H1 (cell line): ENCODE measurements around the gene KLF13. TPM values are rescaled to one million over a fixed set of nuclear protein-coding genes. Genes with fewer than 3 reads are reported as not detected.

Source experiments
- CTCF ChIA-PET: fragments of 300-600 bp; sonication (Branson Sonifier 250); formaldehyde crosslinking; loops from one replicate; lab custom pipeline; 2021; ENCODE audit not compliant: partially characterized antibody; lab: Charles Lee
- POLR2A ChIA-PET: fragments of 300-600 bp; sonication (Branson Sonifier 250); formaldehyde crosslinking; loops from one replicate; lab custom pipeline; 2021; ENCODE audit warnings: inconsistent platforms; ENCODE audit not compliant: partially characterized antibody; lab: Charles Lee
- DNase-seq, 2 experiments: peaks; one replicate each; pipeline versions ENCODE4 v3.0.0 to v3.0.0-alpha.2; 2010 to 2022; ENCODE audit warnings: low spot score in 2 of 2, low read depth in 1 of 2, mixed read lengths in 1 of 2
- FAIRE-seq: peaks from 2 replicates; lab custom pipeline; 2011; peaks lifted over from hg19 to GRCh38; lab: Jason Lieb, UNC
- H2AFZ ChIP-seq: 2 replicates; pipeline ENCODE4 v1.8.1; 2012; ENCODE audit warnings: low read length, inconsistent platforms
- H2AK5ac ChIP-seq: 2 replicates; pipeline ENCODE4 v1.6.1; 2013; ENCODE audit warnings: low read depth, low read length
- H2BK120ac ChIP-seq: replicated peaks from 2 replicates; pipeline ENCODE3; 2013; ENCODE audit warnings: low read depth, low read length, inconsistent platforms
- H2BK12ac ChIP-seq: 2 replicates; pipeline ENCODE4 v1.6.1; 2013; ENCODE audit warnings: low read depth, low read length
- H2BK15ac ChIP-seq: 2 replicates; pipeline ENCODE4 v1.6.1; 2013; ENCODE audit warnings: low read length
- H2BK20ac ChIP-seq: 2 replicates; pipeline ENCODE4 v1.6.1; 2013; ENCODE audit warnings: low read length
- H2BK5ac ChIP-seq: 2 replicates; pipeline ENCODE4 v1.6.1; 2013; ENCODE audit warnings: low read depth, low read length
- H3K14ac ChIP-seq: 2 replicates; pipeline ENCODE4 v1.6.1; 2013; ENCODE audit warnings: inconsistent platforms; ENCODE audit not compliant: insufficient read length
- H3K18ac ChIP-seq: 2 replicates; pipeline ENCODE4 v1.6.1; 2013; ENCODE audit warnings: low read length; ENCODE audit errors: extremely low read depth
- H3K23ac ChIP-seq: 2 replicates; pipeline ENCODE4 v1.6.1; 2013; ENCODE audit warnings: inconsistent platforms; ENCODE audit not compliant: insufficient read length
- H3K23me2 ChIP-seq: 2 replicates; pipeline ENCODE4 v1.6.1; 2013; ENCODE audit warnings: low read depth, low read length
- H3K27ac ChIP-seq: 2 replicates; pipeline ENCODE4 v1.6.1; 2011; ENCODE audit warnings: low read depth, low read length, inconsistent platforms
- H3K27me3 ChIP-seq, 4 experiments: replicated peaks in 1 of 4; 1 replicate in 1 of 4; 2 replicates in 3 of 4; pipeline versions ENCODE4 v1.6.1 to v1.8.1; 2011 to 2013; ENCODE audit warnings: low read length in 3 of 4, mild to moderate bottlenecking in 3 of 4, inconsistent platforms in 2 of 4, mixed read lengths in 2 of 4, moderate library complexity in 1 of 4; ENCODE audit not compliant: control insufficient read depth in 3 of 4, insufficient read depth in 3 of 4; ENCODE audit errors: extremely low read depth in 1 of 4
- H3K36me3 ChIP-seq, 4 experiments: 2 replicates each; pipeline versions ENCODE4 v1.6.1 to v1.8.1; 2011 to 2013; ENCODE audit warnings: mild to moderate bottlenecking in 4 of 4, low read length in 3 of 4, moderate library complexity in 2 of 4, control low read depth in 1 of 4, inconsistent platforms in 1 of 4; ENCODE audit not compliant: insufficient read depth in 4 of 4, control insufficient read depth in 2 of 4
- H3K4ac ChIP-seq: replicated peaks from 2 replicates; pipeline ENCODE3; 2013; ENCODE audit warnings: low read length, low read depth, mixed read lengths, inconsistent platforms; ENCODE audit not compliant: insufficient read length
- H3K4me1 ChIP-seq, 4 experiments: replicated peaks in 1 of 4; 1 replicate in 1 of 4; 2 replicates in 3 of 4; pipeline versions ENCODE4 v1.6.1 to v1.8.1; 2011 to 2013; ENCODE audit warnings: low read length in 3 of 4, inconsistent platforms in 2 of 4, mixed read lengths in 1 of 4; ENCODE audit not compliant: insufficient read depth in 4 of 4, control insufficient read depth in 3 of 4
- H3K4me2 ChIP-seq, 2 experiments: 2 replicates each; pipeline versions ENCODE4 v1.6.1 to v1.8.1; 2011 to 2013; ENCODE audit warnings: low read depth in 2 of 2, low read length in 2 of 2, control low read depth in 1 of 2, inconsistent platforms in 1 of 2, mild to moderate bottlenecking in 1 of 2; ENCODE audit not compliant: insufficient read depth in 1 of 2
- H3K4me3 ChIP-seq, 4 experiments: fragments of 200-600, 300-600 bp in 1 of 4; sonication (generic), shearing (Covaris generic), sonication (Bioruptor Twin) in 1 of 4; 2 replicates each; pipeline versions ENCODE4 v1.5.1 to v1.8.1; 2011 to 2016; ENCODE audit warnings: low read length in 4 of 4, low read depth in 3 of 4, control low read depth in 2 of 4, inconsistent platforms in 2 of 4, mild to moderate bottlenecking in 2 of 4, mixed read lengths in 1 of 4, moderate library complexity in 1 of 4; ENCODE audit not compliant: insufficient read depth in 2 of 4; ENCODE audit errors: extremely low read depth in 1 of 4
- H3K56ac ChIP-seq: replicated peaks from 2 replicates; pipeline ENCODE3; 2013; ENCODE audit warnings: low read depth, mild to moderate bottlenecking, mixed read lengths, low read length, inconsistent platforms; ENCODE audit not compliant: insufficient read length
- H3K79me1 ChIP-seq: 2 replicates; pipeline ENCODE4 v1.6.1; 2013; ENCODE audit warnings: low read depth, low read length, control low read depth
- H3K79me2 ChIP-seq, 2 experiments: 2 replicates each; pipeline versions ENCODE4 v1.6.1 to v1.8.1; 2012 to 2013; ENCODE audit warnings: low read length in 2 of 2, mild to moderate bottlenecking in 2 of 2, inconsistent platforms in 1 of 2; ENCODE audit not compliant: insufficient read depth in 2 of 2, control insufficient read depth in 1 of 2
- H3K9ac ChIP-seq, 4 experiments: replicated peaks in 1 of 4; 1 replicate in 1 of 4; 2 replicates in 3 of 4; pipeline versions ENCODE4 v1.6.1 to v1.8.1; 2011 to 2013; ENCODE audit warnings: low read depth in 3 of 4, low read length in 3 of 4, control low read depth in 2 of 4, mild to moderate bottlenecking in 2 of 4, moderate library complexity in 2 of 4, inconsistent platforms in 1 of 4; ENCODE audit errors: extremely low read depth in 1 of 4
- H3K9me3 ChIP-seq, 2 experiments: 2 replicates each; pipeline versions ENCODE4 v1.6.1 to v1.8.1; 2012 to 2013; ENCODE audit warnings: mild to moderate bottlenecking in 2 of 2, moderate library complexity in 2 of 2, control low read depth in 1 of 2, inconsistent platforms in 1 of 2, low read depth in 1 of 2, low read length in 1 of 2, mixed read lengths in 1 of 2; ENCODE audit not compliant: insufficient read depth in 2 of 2
- H4K20me1 ChIP-seq, 2 experiments: replicated peaks in 1 of 2; 2 replicates each; pipeline versions ENCODE3 to v1.8.1; 2011 to 2013; ENCODE audit warnings: inconsistent platforms in 2 of 2, low read length in 2 of 2, mild to moderate bottlenecking in 1 of 2; ENCODE audit not compliant: insufficient read depth in 2 of 2, control insufficient read depth in 1 of 2
- H4K5ac ChIP-seq: 2 replicates; pipeline ENCODE4 v1.6.1; 2013; ENCODE audit warnings: low read length, low read depth, mixed read lengths, inconsistent platforms; ENCODE audit not compliant: insufficient read length
- H4K8ac ChIP-seq: 2 replicates; pipeline ENCODE4 v1.8.0; 2013; ENCODE audit warnings: mild to moderate bottlenecking, moderate library complexity, low read length, inconsistent platforms; ENCODE audit not compliant: insufficient read depth; ENCODE audit errors: extremely low read depth
- H4K91ac ChIP-seq: replicated peaks from 2 replicates; pipeline ENCODE3; 2013; ENCODE audit warnings: low read length, mixed read lengths, inconsistent platforms; ENCODE audit not compliant: insufficient read length
- ASH2L ChIP-seq: fragments of 200-600, 300-600 bp; sonication (generic); IDR thresholded peaks from one replicate; pipeline ENCODE4 v1.7.1; 2017; ENCODE audit warnings: low read length
- CEBPB ChIP-seq: IDR thresholded peaks from 2 replicates; pipeline ENCODE4 v1.6.1; 2012; ENCODE audit warnings: low read depth, low read length
- GTF2F1 ChIP-seq: IDR thresholded peaks from 2 replicates; pipeline ENCODE4 v1.6.1; 2012; ENCODE audit warnings: low read depth, low read length, improper control_type of control experiment, borderline replicate concordance
- HDAC6 ChIP-seq: IDR thresholded peaks from one replicate; pipeline ENCODE4 v1.7.1; 2012; ENCODE audit warnings: low read depth, mild to moderate bottlenecking, inconsistent platforms, low read length, moderate library complexity
- KDM1A ChIP-seq: fragments of 200-600, 300-600 bp; sonication (generic); IDR thresholded peaks from 2 replicates; pipeline ENCODE4 v1.7.1; 2016; ENCODE audit warnings: mild to moderate bottlenecking, low read length, borderline replicate concordance
- NRF1 ChIP-seq: IDR thresholded peaks from 2 replicates; pipeline ENCODE4 v1.6.1; 2011; ENCODE audit warnings: mild to moderate bottlenecking, low read depth, low read length, improper control_type of control experiment
- PHF8 ChIP-seq: fragments of 200-600 bp; sonication (generic); conservative IDR thresholded peaks from 2 replicates; pipeline ENCODE4 v1.7.1; 2012; ENCODE audit warnings: low read depth, mild to moderate bottlenecking, inconsistent platforms, low read length, moderate library complexity
- POLR2AphosphoS5 ChIP-seq: IDR thresholded peaks from 2 replicates; pipeline ENCODE4 v1.6.1; 2011; ENCODE audit warnings: low read depth, low read length
- RFX5 ChIP-seq: IDR thresholded peaks from 2 replicates; pipeline ENCODE4 v1.6.1; 2011; ENCODE audit warnings: low read depth, low read length, improper control_type of control experiment, borderline replicate concordance
- RXRA ChIP-seq: IDR thresholded peaks from 2 replicates; pipeline ENCODE4 v1.6.1; 2011; ENCODE audit warnings: low read depth, mild to moderate bottlenecking, low read length, moderate library complexity; ENCODE audit not compliant: insufficient read depth
- SIN3A ChIP-seq, 2 experiments: IDR thresholded peaks in 1 of 2; conservative IDR thresholded peaks in 1 of 2; 2 replicates each; pipeline ENCODE4 v1.6.1; 2011 to 2012; ENCODE audit warnings: low read length in 2 of 2, improper control_type of control experiment in 1 of 2, low read depth in 1 of 2, mild to moderate bottlenecking in 1 of 2
- SP1 ChIP-seq: IDR thresholded peaks from 2 replicates; pipeline ENCODE4 v1.6.1; 2011; ENCODE audit warnings: low read depth, low read length
- SUZ12 ChIP-seq: fragments of 200-600 bp; sonication (generic); IDR thresholded peaks from 2 replicates; pipeline ENCODE4 v1.6.1; 2012; ENCODE audit warnings: mild to moderate bottlenecking, inconsistent platforms, low read length, moderate library complexity, mixed read lengths
- WGBS, 2 experiments: shearing (Covaris generic) in 1 of 2; methylation state at CpG; one replicate each; pipeline versions ENCODE4 v1.1.6 to v1.1.7; 2013 to 2015; ENCODE audit warnings: low lambda C conversion rate in 2 of 2, mixed read lengths in 2 of 2, inconsistent platforms in 1 of 2, low coverage in 1 of 2, missing lambda C conversion rate in 1 of 2; ENCODE audit not compliant: insufficient replicate concordance in 2 of 2, insufficient coverage in 1 of 2, insufficient read length in 1 of 2; ENCODE audit errors: extremely low coverage in 1 of 2, missing lambda C conversion rate in 1 of 2; 5-methylcytosine and 5-hydroxymethylcytosine counted together
- polyA plus RNA-seq, 7 experiments: library from polyadenylated mRNA; depleted of rRNA in 3 of 7; stranded (reverse) in 5 of 7; unstranded in 2 of 7; fragments of >200 nt in 5 of 7; fragments of 200-250 nt in 2 of 7; gene quantifications; 1 replicate in 5 of 7; 2 replicates in 1 of 7; 4 replicates in 1 of 7; pipeline versions ENCODE4 v1.2.1 to v1.2.3, GENCODE V29; 2011 to 2013; ENCODE audit warnings: missing spikeins in 2 of 7, mixed read lengths in 2 of 7
- total RNA-seq: library from RNA; stranded (reverse); fragmentation: NEBNext Ultra II Directional; extraction: Animal tissue kit (Norgen Biotek cat#: 25700); gene quantifications from 2 replicates; pipeline ENCODE4 v1.2.1, GENCODE V29; 2021
- TF ChIP-seq, protein P1 (sequence below): IDR thresholded peaks from 2 replicates; pipeline ENCODE4 v1.6.1; 2011; ENCODE audit warnings: low read depth, mild to moderate bottlenecking, low read length; ENCODE audit not compliant: insufficient read depth

Gene KLF13
- total and polyA plus RNA-seq, 2 of the 8 experiments (the other 6 are each of a cell fraction or from before 2014, with no cell fraction given): 18.3 to 33.4 TPM

DNA sequence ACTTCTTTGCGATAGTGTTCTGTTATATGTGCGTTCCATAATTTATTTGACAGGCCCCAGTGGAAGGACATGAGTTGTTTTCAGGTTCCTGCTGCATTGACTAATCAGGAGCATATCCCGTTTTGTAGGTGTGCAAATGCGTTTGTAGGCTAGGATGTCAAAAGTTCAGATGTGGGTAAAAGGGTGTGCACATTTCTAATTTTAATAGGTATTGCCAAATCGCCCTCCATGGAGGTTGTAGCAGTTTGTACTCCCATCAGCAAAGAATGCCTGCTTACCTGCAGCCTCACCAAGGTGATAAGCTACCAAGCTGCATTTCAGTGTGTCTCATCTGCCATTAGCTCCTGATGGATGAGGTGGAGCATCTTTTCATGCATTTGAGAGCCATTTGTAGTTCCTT lies 36.3 kb downstream of the KLF13 start:
- Histone ChIP-seq H2BK120ac (no peak overlapping the region), H4K20me1 (peaks cover 11 to 26% of the 10 kb centered on the region in 2 experiments), H4K91ac (no peak overlapping the region), H3K14ac (no peak overlapping the region), H4K5ac (no peak overlapping the region), H2AK5ac (no peak overlapping the region), H2BK12ac (no peak overlapping the region), H3K23me2 (no peaks in the 10 kb centered on the region), H2AFZ (no peak overlapping the region), H3K18ac (no peak overlapping the region), H3K23ac (no peak overlapping the region), H3K79me2 (peaks cover 0 to 60% of the 10 kb centered on the region in 2 experiments; a peak in 2 of 4 replicates), H3K9ac (no peak overlapping the region), H2BK5ac (no peak overlapping the region), H2BK15ac (no peak overlapping the region), H3K4me1 (peaks cover 11 to 61% (median 51%) of the 10 kb centered on the region in 4 experiments), H3K79me1 (peaks cover 14% of the 10 kb centered on the region), H2BK20ac (no peak overlapping the region), H3K4me3 (no peak overlapping the region), H3K9me3 (no peaks in the 10 kb centered on the region), H3K4me2 (no peak overlapping the region), H4K8ac (no peak overlapping the region), H3K27ac (no peak overlapping the region), H3K56ac (no peak overlapping the region), H3K27me3 (no peaks in the 10 kb centered on the region), H3K4ac (no peak overlapping the region), H3K36me3 (no peaks in the 10 kb centered on the region)
- no peak for FAIRE-seq
- POLR2A ChIA-PET: interaction anchor here (0.7 to 1.0 kb wide), 2 partner anchors 12 to 26 kb away, joined by 3 read pairs; no protein-coding TSS in a partner anchor
- 65% methylated on average over 5 of the region's 5 CpGs; no CpG with 5 or more reads in 1 of the 2 experiments for WGBS, 2 experiments
- no peak for DNase-seq
- CTCF ChIA-PET: interaction anchor here (0.6 to 1.9 kb wide), 11 partner anchors 11 to 126 kb away, joined by 3 to 4 read pairs (median 3); no protein-coding TSS in a partner anchor
- TF ChIP-seq SP1 (no peak), KDM1A (no peak), NRF1 (no peak), HDAC6 (no peak), CEBPB (no peak), SIN3A (conservative IDR thresholded peaks at IDR 0.05 in 1 of 2, IDR thresholded peaks at IDR 0.05 in 1 of 2; ENCODE audit: low read depth in 1 of 2, low read length in 2 of 2) (no peak), POLR2AphosphoS5 (no peak), GTF2F1 (no peak), RFX5 (no peak), PHF8 (no peak), SUZ12 (no peak), RXRA (no peak), ASH2L (no peak)
- TF ChIP-seq, protein P1, sequence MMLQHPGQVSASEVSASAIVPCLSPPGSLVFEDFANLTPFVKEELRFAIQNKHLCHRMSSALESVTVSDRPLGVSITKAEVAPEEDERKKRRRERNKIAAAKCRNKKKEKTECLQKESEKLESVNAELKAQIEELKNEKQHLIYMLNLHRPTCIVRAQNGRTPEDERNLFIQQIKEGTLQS: no peak
